NT2/D1 (cell line): ENCODE results near the gene DNMT3B.

ENCODE experiments used
- SUZ12 ChIP-seq: IDR thresholded peaks from 2 replicates; pipeline ENCODE4 v1.6.1; 2011; ENCODE audit not compliant: insufficient read length, insufficient read depth; ENCODE audit errors: extremely low read depth
- YY1 ChIP-seq: IDR thresholded peaks from 2 replicates; pipeline ENCODE4 v1.6.1; 2011; ENCODE audit not compliant: insufficient read length, insufficient read depth
- ZNF274 ChIP-seq: IDR thresholded peaks from 2 replicates; pipeline ENCODE4 v1.6.1; 2011; ENCODE audit warnings: mild to moderate bottlenecking, low read depth, low read length

- TF ChIP-seq YY1, result no peak
- TF ChIP-seq SUZ12, result no peak
- TF ChIP-seq ZNF274, result no peak
Observed at GRCh38 chr20:32839227-32839981, 77.2 kb downstream of the DNMT3B start.
